GM21717 (cell line): ENCODE measurements around the gene COTL1.
"Not testable (repeated sequence)": the region's sequence is repeated elsewhere in the genome, so short reads cannot be mapped to it uniquely, and the experiment has no call there.

Source experiments
- ATAC-seq: cut with Tn5 transposase; IDR thresholded peaks from one replicate; pipeline ENCODE4 v1.9.1; 2021; ENCODE audit warnings: mild to moderate bottlenecking, moderate library complexity; ENCODE audit not compliant: unreplicated experiment

COTL1 gene

DNA sequence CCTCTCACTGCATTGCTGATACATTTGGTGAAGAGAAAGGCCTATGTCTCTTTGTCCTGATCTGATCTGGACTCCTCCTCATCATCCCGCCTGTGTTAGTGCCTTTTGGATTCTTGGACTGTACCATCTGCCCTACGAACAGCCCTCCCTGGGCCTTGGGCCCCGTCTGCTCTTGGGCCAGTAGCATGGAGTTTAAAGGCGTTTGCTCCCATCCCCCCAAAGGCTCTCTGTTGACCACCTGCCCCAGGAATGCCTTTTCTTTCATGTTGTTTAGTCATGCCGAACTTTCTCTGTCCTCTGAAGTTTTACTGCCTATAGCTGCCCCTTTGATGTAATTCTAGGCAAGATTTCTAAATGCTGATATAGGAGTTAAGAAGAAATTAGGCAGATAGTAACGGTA, 82.5 kb downstream of the COTL1 start:
- ATAC-seq, result no peak

DNA sequence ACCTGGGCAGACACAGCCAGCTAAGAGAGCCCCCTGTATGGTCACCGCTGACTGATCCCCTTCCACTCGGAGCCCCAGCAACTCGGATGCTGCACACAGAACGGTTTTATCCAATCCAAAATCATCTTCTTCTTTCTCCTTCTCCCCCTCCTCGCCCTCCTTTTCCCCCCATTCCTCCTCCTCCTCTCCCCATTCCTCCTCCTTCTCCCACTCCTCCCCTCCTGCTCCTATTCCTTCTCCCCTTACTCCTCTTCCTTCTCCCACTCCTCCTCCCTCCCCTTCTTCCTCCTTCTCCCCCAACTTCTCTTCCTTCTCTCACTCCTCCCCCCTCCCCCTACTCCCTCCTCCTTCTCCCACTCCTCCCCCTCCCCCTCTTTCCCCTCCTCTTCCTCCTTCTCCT, 83.1 kb downstream of the COTL1 start:
- ATAC-seq, result no peak

- no peak for ATAC-seq
Observed at GRCh38 chr16:84532855-84533486, 84.9 kb downstream of the COTL1 start.

- no peak for ATAC-seq
Observed at GRCh38 chr16:84532291-84532724, 85.6 kb downstream of the COTL1 start.

- no peak for ATAC-seq
Observed at GRCh38 chr16:84531671-84532111, 86.2 kb downstream of the COTL1 start.

- no peak for ATAC-seq
Observed at GRCh38 chr16:84530590-84530989, 87.3 kb downstream of the COTL1 start.

DNA sequence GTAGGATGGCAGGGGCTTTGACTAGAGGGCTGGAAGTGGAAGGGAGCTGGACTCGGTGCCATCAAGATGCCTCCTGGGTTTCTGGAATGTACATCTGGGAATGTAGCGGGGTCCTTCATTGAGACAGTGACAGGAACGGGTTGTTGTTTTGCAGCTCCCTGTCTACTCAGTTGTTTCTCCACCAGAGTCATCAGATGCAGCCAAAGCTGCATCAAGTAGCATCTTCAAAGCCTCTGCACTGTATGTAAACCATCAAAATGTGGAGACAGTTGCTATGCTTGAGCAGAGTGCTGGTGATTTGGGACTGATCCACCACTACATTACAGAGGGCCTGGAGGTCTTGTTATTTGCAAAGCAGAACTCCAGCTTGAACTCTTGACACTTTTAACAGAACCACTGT, 88.3 kb downstream of the COTL1 start:
- no peak for ATAC-seq

DNA sequence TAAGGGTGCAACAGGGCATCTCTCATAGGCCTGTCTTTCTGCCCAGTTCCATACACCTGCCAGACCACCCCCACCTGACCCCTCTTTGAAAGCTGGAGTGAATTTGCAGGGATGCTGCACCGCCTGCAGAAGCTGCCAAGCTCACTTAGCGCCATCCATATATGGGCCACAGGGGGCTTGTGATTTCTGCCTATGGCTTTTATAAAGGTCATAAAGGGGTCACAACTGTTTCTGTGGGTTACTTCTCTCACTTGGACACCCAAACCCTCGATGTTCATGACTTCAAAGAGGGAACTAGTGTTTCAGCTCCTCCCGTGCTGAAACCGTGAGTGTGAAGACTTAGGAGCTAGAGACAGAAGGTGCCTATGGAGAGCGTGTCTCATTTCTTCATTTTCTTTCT, 89.6 kb downstream of the COTL1 start:
- ATAC-seq, result no peak

GRCh38 chr16:84527532-84528269, 90.2 kb downstream of the COTL1 start:
- ATAC-seq, result no peak

GRCh38 chr16:84526794-84527531, 90.9 kb downstream of the COTL1 start:
- ATAC-seq, result no peak

DNA sequence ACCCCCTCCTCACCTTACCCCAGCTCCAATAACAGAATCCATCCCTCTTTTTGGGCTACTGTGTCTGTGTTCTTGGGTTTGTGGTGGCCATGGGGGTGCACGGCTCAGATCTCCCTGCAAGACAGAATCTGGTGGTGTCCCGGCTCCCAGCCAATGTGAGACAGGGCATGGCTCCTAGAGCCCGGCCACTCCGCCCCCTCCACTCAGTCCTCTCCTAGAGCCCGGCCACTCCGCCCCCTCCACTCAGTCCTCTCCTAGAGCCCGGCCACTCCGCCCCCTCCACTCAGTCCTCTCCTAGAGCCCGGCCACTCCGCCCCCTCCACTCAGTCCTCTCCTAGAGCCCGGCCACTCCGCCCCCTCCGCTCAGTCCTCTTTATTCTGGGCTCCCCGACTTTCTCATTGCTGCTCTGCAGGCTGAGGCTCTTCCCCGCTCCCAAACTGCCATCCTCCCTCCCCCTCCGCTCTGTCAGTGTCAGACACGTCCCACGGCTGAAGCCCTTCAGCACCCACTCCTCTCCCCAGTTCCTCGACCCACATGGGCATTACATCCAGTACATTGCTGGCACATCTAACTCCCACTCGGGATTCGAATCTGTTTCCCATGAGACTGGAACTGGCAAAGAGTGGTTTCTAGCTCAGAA, 92.8 kb downstream of the COTL1 start:
- not testable (repeated sequence) for ATAC-seq

DNA sequence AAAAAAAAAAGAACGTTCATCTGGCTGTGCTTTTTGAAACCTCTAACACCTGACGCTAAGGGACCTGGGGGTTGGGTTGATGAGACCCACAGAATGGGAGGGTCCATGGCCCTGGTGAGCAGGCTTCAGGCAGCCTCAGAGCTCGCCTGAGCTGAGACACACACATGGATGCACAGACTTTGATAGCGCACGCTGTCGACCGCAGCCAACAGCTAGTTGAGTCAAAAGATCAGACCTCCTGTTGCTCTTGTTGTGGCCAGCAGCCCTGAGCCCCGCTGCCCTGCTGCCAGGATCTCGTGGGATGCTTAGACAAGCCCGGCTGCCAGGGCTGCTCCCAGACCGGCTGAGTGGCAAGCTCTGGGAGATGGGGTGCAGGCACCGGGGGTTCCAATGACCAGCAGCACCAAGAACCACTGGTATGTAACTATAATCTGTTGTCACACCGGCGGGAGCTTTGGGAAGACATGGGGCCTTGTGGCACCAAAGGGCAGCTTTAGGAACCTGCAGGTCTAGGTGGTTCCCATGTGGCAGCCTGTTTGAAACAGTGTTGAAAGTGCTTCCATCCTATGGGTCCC, 93.4 kb downstream of the COTL1 start:
- no peak for ATAC-seq

- ATAC-seq, result no peak
Observed at GRCh38 chr16:84521497-84521770, 96.4 kb downstream of the COTL1 start.

DNA sequence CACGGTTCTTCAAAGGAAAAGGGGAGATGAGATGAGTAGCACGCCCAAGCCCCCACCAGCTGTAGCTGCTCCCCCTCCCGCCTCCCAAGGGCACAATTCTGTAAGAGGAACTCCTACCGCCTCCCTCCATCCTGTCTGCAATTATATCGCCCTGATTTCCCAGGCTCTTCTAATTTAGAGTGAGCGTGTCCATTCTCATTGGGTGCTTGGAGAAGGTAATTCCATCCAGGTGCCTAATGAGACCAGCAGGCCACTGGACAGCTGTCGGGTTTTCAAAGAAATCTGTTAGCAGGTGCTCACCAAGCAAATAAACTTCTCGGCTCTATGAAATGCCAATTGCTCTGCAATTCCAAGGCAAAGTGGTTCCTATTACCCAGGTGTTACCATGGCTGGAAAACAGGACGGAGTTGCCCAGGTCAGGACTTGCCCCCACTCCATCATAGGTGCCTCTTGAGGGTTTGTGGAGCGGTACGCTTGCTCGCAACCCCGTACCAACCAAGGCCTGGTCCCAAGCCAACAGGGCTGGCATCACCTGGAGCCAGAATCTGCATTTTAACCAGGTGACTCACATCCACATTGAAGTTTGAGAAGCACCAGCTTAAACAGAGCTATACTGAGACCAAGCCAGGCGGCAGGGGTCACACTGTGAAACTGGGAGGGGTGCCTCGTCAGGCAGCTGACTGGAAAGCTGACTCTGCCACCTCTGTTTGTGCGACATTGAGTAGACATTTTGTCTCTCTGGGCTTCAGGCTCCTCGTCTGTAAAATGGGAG, 97.0 kb downstream of the COTL1 start:
- no peak for ATAC-seq

DNA sequence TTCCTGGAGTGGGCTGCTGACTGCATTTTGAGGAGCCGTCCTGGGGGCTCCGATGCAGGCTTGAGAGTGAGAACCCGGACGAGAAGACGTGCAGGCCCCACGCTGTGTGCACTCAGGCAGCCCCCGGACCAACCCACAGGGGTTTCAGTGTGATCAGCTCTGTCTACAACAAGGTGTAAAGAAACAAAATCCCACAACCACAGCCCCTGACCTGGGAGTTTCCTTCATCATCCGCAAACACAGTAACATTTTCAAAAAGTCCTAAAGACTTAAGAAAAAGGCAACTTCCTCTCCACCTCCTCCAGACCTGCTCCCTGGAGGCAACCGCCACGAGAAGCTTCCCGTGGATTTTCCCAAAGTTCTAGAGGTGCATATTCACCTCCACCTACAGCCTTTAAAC, 98.0 kb downstream of the COTL1 start:
- ATAC-seq, result no peak

DNA sequence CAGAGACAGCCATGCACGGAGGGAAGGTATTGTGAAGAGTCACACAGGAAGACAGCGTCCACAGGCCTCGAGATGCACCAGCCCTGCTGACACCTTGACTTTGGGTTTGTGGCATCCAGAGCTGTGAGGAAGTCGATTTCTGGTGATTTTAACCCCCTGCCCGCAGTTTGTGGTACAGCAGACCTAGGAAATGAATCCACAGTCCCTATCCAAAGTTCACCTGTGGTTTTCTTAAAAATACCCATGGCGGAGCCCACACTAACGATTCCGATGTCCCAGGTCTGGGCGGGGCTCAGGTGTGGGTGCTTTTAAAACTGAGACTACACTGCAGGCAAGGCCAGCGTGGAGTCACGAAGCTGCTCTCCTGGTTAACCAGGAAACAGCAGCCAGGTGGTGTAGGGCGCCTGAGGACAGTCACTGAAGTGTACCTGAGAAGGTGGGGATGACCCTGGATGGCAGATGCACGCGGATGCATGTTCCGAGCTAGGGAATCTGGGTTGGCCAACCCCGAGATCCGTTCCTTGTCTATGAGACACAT, 99.0 kb downstream of the COTL1 start:
- no peak for ATAC-seq

DNA sequence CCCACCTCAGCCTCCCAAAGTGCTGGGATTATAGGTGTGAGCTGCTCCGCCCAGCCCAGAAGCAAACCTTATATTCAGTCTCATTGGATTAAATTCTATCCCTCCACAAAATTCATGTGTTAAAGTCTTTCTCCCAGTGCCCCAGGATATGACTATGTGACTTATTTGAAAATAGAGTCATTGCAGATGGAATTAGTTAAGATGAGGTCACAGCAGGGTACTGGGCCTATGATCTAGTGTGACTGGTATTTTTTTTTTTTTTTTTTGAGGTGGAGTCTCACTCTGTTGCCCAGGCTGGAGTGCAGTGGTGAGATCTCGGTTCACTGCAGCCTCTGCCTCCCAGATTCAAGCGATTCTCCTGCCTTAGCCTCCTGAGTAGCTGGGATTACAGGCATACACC, 99.7 kb downstream of the COTL1 start:
- not testable (repeated sequence) for ATAC-seq

GRCh38 chr16:84517366-84517765, 100.5 kb downstream of the COTL1 start:
- no peak for ATAC-seq
